B cell (primary cell): ENCODE measurements around the gene FAM72D. TPM values are rescaled to one million over a fixed set of nuclear protein-coding genes. Genes with fewer than 3 reads are reported as not detected.
"Not testable (repeated sequence)": the region's sequence is repeated elsewhere in the genome, so short reads cannot be mapped to it uniquely, and the experiment has no call there.

Source experiments
- ATAC-seq: fragments of 200-7000 bp; cut with Tn5 transposase; one replicate; pipeline ENCODE4 v1.10.0; 2021; ENCODE audit warnings: low read depth, mild to moderate bottlenecking, moderate number of reproducible peaks, moderate library complexity
- CTCF ChIA-PET: fragments of 350-600 bp; sonication (Branson Sonifier 250); formaldehyde crosslinking; loops from one replicate; lab custom pipeline; 2021; ENCODE audit warnings: antibody characterized with exemption, inconsistent platforms; lab: Charles Lee
- POLR2A ChIA-PET: fragments of 350-600 bp; sonication (Branson Sonifier 250); formaldehyde crosslinking; loops from one replicate; lab custom pipeline; 2021; ENCODE audit warnings: antibody characterized with exemption; lab: Charles Lee
- DNase-seq: peaks from one replicate; pipeline ENCODE4 v3.0.0; 2013
- H2AFZ ChIP-seq: 2 replicates; pipeline ENCODE4 v1.6.1; 2012; ENCODE audit warnings: mild to moderate bottlenecking, low read depth, low read length; ENCODE audit not compliant: insufficient read depth, poor library complexity, severe bottlenecking
- H3K27ac ChIP-seq, 2 donors: 1 replicate in 1 of 2; 2 replicates in 1 of 2; pipeline ENCODE4 v1.5.1; 2012 to 2013; ENCODE audit warnings: low read length in 2 of 2, mild to moderate bottlenecking in 2 of 2, moderate library complexity in 1 of 2
- H3K27me3 ChIP-seq, 4 experiments: fragments of 200-600 bp in 1 of 4; sonication (generic) in 1 of 4; replicated peaks in 1 of 4; 1 replicate in 2 of 4; 2 replicates in 2 of 4; pipeline versions ENCODE4 v1.6.1 to v1.7.0; 2013 to 2016; ENCODE audit warnings: low read length in 3 of 4, mild to moderate bottlenecking in 2 of 4, mixed read lengths in 1 of 4, moderate library complexity in 1 of 4; ENCODE audit not compliant: insufficient read depth in 4 of 4, control insufficient read depth in 3 of 4; ENCODE audit errors: control extremely low read depth in 1 of 4
- H3K36me3 ChIP-seq, 2 experiments: replicated peaks in 1 of 2; 1 replicate in 1 of 2; 2 replicates in 1 of 2; pipeline versions ENCODE4 v1.6.1 to v1.7.1; 2013; ENCODE audit warnings: low read length in 1 of 2; ENCODE audit not compliant: insufficient read depth in 2 of 2, control insufficient read depth in 1 of 2; ENCODE audit errors: control extremely low read depth in 1 of 2, extremely low read depth in 1 of 2
- H3K4me1 ChIP-seq, 2 donors: fragments of 200-600 bp in 1 of 2; sonication (generic) in 1 of 2; 1 replicate in 1 of 2; 2 replicates in 1 of 2; pipeline versions ENCODE4 v1.5.1 to v1.6.1; 2013 to 2017; ENCODE audit warnings: low read length in 2 of 2; ENCODE audit not compliant: control insufficient read depth in 2 of 2, insufficient read depth in 2 of 2
- H3K4me2 ChIP-seq: replicated peaks from 2 replicates; pipeline ENCODE3; 2012; ENCODE audit warnings: mild to moderate bottlenecking, low read depth, low read length; ENCODE audit not compliant: poor library complexity, severe bottlenecking
- H3K4me3 ChIP-seq, 5 experiments: fragments of 200-600 bp in 1 of 5; sonication (generic) in 1 of 5; 1 replicate in 3 of 5; 2 replicates in 2 of 5; pipeline versions ENCODE4 v1.5.1 to v1.7.0; 2011 to 2016; ENCODE audit warnings: low read length in 4 of 5, mild to moderate bottlenecking in 4 of 5, low read depth in 2 of 5, control low read depth in 1 of 5, moderate library complexity in 1 of 5; ENCODE audit not compliant: insufficient read depth in 1 of 5; ENCODE audit errors: control extremely low read depth in 1 of 5, extremely low read depth in 1 of 5
- H3K79me2 ChIP-seq: fragments of 200-600 bp; sonication (generic); one replicate; pipeline ENCODE4 v1.6.0; 2016; ENCODE audit warnings: low read length; ENCODE audit not compliant: control insufficient read depth, insufficient read depth
- H3K9ac ChIP-seq: fragments of 200-600 bp; sonication (generic); 2 replicates; pipeline ENCODE4 v1.6.1; 2017; ENCODE audit warnings: mild to moderate bottlenecking, low read length, moderate library complexity
- H3K9me3 ChIP-seq, 3 donors: one replicate each; pipeline versions ENCODE4 v1.6.1 to v1.7.1; 2013; ENCODE audit warnings: low read length in 2 of 3; ENCODE audit not compliant: control insufficient read depth in 2 of 3, insufficient read depth in 1 of 3; ENCODE audit errors: control extremely low read depth in 1 of 3
- H4K20me1 ChIP-seq: 2 replicates; pipeline ENCODE4 v1.6.0; 2012; ENCODE audit warnings: mild to moderate bottlenecking, low read length; ENCODE audit not compliant: insufficient read depth, control insufficient read depth, poor library complexity, severe bottlenecking
- H3K27ac Mint-ChIP-seq: one replicate; pipeline ENCODE4 v1.8.0; 2021; ENCODE audit warnings: mixed read lengths
- H3K27me3 Mint-ChIP-seq: one replicate; pipeline ENCODE4 v1.8.0; 2021; ENCODE audit warnings: mixed read lengths
- H3K4me1 Mint-ChIP-seq: one replicate; pipeline ENCODE4 v1.8.0; 2021; ENCODE audit warnings: mixed read lengths
- H3K4me3 Mint-ChIP-seq: one replicate; pipeline ENCODE4 v1.8.0; 2021; ENCODE audit warnings: mixed read lengths
- H3K9me3 Mint-ChIP-seq: one replicate; pipeline ENCODE4 v1.8.0; 2022; ENCODE audit warnings: mixed read lengths; ENCODE audit not compliant: insufficient read depth
- WGBS: methylation state at CpG from one replicate; pipeline ENCODE4 v1.1.5; 2013; ENCODE audit warnings: missing lambda C conversion rate; ENCODE audit not compliant: insufficient coverage; 5-methylcytosine and 5-hydroxymethylcytosine counted together
- intact Hi-C: fragments of 100-400 bp; cut with micrococcal nuclease; formaldehyde crosslinking; loops from one replicate; pipeline ENCODE4 v1.10.0; 2022
- polyA plus RNA-seq: library from polyadenylated mRNA; depleted of rRNA; stranded (reverse); fragments of >200 nt; gene quantifications from 2 replicates; pipeline ENCODE4 v1.2.3, GENCODE V29; 2012
- total RNA-seq, 2 donors: library from RNA; stranded (reverse); fragments of 120-200 nt in 1 of 2; gene quantifications; 1 replicate in 1 of 2; 2 replicates in 1 of 2; pipeline versions ENCODE4 v1.2.3 to v1.2.4, GENCODE V29; 2013 to 2022

FAM72D gene
- total and polyA plus RNA-seq, 2 donors (not counting 1 experiment from before 2014, with no cell fraction given) = 0.21 to 0.32 TPM

GRCh38 chr1:145111674-145112073 is 15.9 kb downstream of the FAM72D start:
- H3K9me3 ChIP-seq, H3K4me2 ChIP-seq, H4K20me1 ChIP-seq, H2AFZ ChIP-seq, H3K27ac Mint-ChIP-seq, H3K27me3 Mint-ChIP-seq, H3K27ac ChIP-seq, CTCF ChIA-PET, POLR2A ChIA-PET, H3K9ac ChIP-seq, DNase-seq, H3K36me3 ChIP-seq, H3K4me3 Mint-ChIP-seq, H3K79me2 ChIP-seq, H3K27me3 ChIP-seq, H3K4me3 ChIP-seq, H3K9me3 Mint-ChIP-seq, intact Hi-C loops, H3K4me1 Mint-ChIP-seq, ATAC-seq, H3K4me1 ChIP-seq: not testable (repeated sequence)
- no CpG with 5 or more reads among the region's 3 CpGs for WGBS

- H3K4me2 ChIP-seq, H3K4me3 Mint-ChIP-seq, H3K36me3 ChIP-seq, H3K27me3 Mint-ChIP-seq, H3K27me3 ChIP-seq, DNase-seq, ATAC-seq, H3K79me2 ChIP-seq, H3K27ac ChIP-seq, H2AFZ ChIP-seq, CTCF ChIA-PET, H4K20me1 ChIP-seq, POLR2A ChIA-PET, H3K9me3 ChIP-seq, H3K9ac ChIP-seq, intact Hi-C loops, H3K4me1 ChIP-seq, H3K4me3 ChIP-seq, H3K4me1 Mint-ChIP-seq, H3K27ac Mint-ChIP-seq, H3K9me3 Mint-ChIP-seq: not testable (repeated sequence)
- WGBS = no CpG with 5 or more reads among the region's 3 CpGs
These were observed 16.9 kb downstream of the FAM72D start for GRCh38 chr1:145112703-145113102.

GRCh38 chr1:145114560-145115057 is 18.8 kb downstream of the FAM72D start:
- not testable (repeated sequence) for H3K4me1 Mint-ChIP-seq
- no CpG with 5 or more reads among the region's 1 CpG for WGBS

GRCh38 chr1:145115587-145116493 is 20.1 kb downstream of the FAM72D start:
- DNase-seq, H3K9me3 ChIP-seq, intact Hi-C loops, H3K4me2 ChIP-seq, H3K27me3 ChIP-seq, H3K36me3 ChIP-seq, H4K20me1 ChIP-seq, H3K4me3 Mint-ChIP-seq, H3K27me3 Mint-ChIP-seq, H3K4me3 ChIP-seq, H3K79me2 ChIP-seq, CTCF ChIA-PET, H3K9ac ChIP-seq, H3K9me3 Mint-ChIP-seq, H3K27ac ChIP-seq, H3K4me1 Mint-ChIP-seq, ATAC-seq, POLR2A ChIA-PET, H3K27ac Mint-ChIP-seq, H3K4me1 ChIP-seq, H2AFZ ChIP-seq: not testable (repeated sequence)
- WGBS = no CpG with 5 or more reads among the region's 6 CpGs

More at GRCh38 chr1:145114560-145115057, 18.8 kb downstream of the FAM72D start:
- H3K27me3 Mint-ChIP-seq, H3K36me3 ChIP-seq, H3K4me1 ChIP-seq, CTCF ChIA-PET, H3K4me3 Mint-ChIP-seq, H3K4me2 ChIP-seq, H3K27me3 ChIP-seq, H3K27ac ChIP-seq, H3K79me2 ChIP-seq, DNase-seq, intact Hi-C loops, H3K27ac Mint-ChIP-seq, H3K9ac ChIP-seq, H3K4me3 ChIP-seq, H4K20me1 ChIP-seq, H2AFZ ChIP-seq, H3K9me3 ChIP-seq, H3K9me3 Mint-ChIP-seq, POLR2A ChIA-PET, ATAC-seq: not testable (repeated sequence)
